ENCODE measurements around the gene TEX10. TPM values are rescaled to one million over a fixed set of nuclear protein-coding genes. Genes with fewer than 3 reads are reported as not detected.
"Not testable (repeated sequence)": the region's sequence is repeated elsewhere in the genome, so short reads cannot be mapped to it uniquely, and the experiment has no call there.

Gene TEX10
- total RNA-seq, 1 donor from 2014 or later = 17.2 TPM

DNA sequence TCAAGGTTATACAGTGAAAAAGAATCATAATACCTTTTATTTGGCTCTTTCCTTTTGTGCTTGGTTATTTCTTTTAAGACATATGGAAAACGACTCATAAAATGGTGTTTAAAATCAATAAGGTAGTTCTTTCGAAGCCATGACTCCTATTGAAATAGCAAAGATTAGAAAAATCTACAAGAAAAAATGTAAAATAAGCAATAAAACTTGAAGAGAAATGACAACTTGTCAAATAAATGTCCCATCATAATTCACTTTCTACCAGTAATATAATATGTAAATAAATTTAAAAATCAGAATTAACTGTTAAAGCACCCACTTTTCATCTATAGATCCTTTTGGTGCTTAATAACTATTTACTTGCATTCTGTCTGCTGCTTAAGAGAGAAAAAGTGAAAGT, 12.5 kb downstream of the TEX10 start:
- H3K27ac ChIP-seq = no peak overlapping the region
- H3K4me3 ChIP-seq = no peak overlapping the region
- intact Hi-C loops (cut with DNase I) = no loop called here
- no peaks in the 10 kb centered on the region for H3K9me3 ChIP-seq
- TF ChIP-seq POLR2A (IDR thresholded peaks at IDR 0.05) (no peak), POLR2AphosphoS5 (IDR thresholded peaks at IDR 0.05; ENCODE audit: insufficient read depth in 1 of 2, low read depth in 1 of 2) (no peak), CTCF (IDR thresholded peaks at IDR 0.05) (no peak)
- no peaks in the 10 kb centered on the region for H3K27me3 ChIP-seq
- DNase-seq (ENCODE audit: extremely low spot score in 2 of 2) = no peak
- H3K36me3 ChIP-seq = no peaks in the 10 kb centered on the region
- peaks cover 4% of the 10 kb centered on the region for H3K4me1 ChIP-seq

DNA sequence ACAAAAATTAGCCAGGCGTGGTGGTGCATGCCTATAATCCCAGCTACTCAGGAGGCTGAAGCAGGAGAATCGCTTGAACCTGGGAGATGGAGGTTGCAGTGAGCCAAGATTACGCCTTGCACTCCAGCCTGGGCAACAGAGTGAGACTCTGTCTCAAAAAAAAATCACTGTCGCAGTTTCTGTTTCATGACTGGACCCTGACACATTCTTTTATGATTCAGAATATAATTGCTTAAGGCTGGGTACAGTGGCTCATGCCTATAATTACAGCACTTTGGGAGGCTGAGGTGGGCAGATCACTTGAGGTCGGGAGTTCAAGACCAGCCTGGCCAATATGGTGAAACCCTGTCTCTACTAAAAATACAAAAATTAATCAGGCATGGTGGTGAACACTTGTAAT, 14.0 kb downstream of the TEX10 start:
- intact Hi-C loops (cut with DNase I); H3K36me3 ChIP-seq; DNase-seq (ENCODE audit: extremely low spot score in 2 of 2); H3K9me3 ChIP-seq; H3K4me3 ChIP-seq; H3K27ac ChIP-seq; H3K4me1 ChIP-seq; H3K27me3 ChIP-seq: not testable (repeated sequence)

- intact Hi-C loops (cut with DNase I) = no loop called here
- H3K4me1 ChIP-seq = no peaks in the 10 kb centered on the region
- no peak for TF ChIP-seq POLR2AphosphoS5 (IDR thresholded peaks at IDR 0.05; ENCODE audit: insufficient read depth in 1 of 2, low read depth in 1 of 2)
- TF ChIP-seq POLR2A (IDR thresholded peaks at IDR 0.05) = no peak
- peak in 1 of 3 experiments; percentile 38 for TF ChIP-seq CTCF (IDR thresholded peaks at IDR 0.05)
- no peaks in the 10 kb centered on the region for H3K27me3 ChIP-seq
- no peaks in the 10 kb centered on the region for H3K9me3 ChIP-seq
- no peak overlapping the region for H3K4me3 ChIP-seq
- peaks cover 0 to 25% of the 10 kb centered on the region in 2 donors for H3K36me3 ChIP-seq
- DNase-seq (ENCODE audit: extremely low spot score in 2 of 2) = no peak
- H3K27ac ChIP-seq = no peak overlapping the region
Measured at GRCh38 chr9:100324594-100325200, 28.0 kb downstream of the TEX10 start.

DNA sequence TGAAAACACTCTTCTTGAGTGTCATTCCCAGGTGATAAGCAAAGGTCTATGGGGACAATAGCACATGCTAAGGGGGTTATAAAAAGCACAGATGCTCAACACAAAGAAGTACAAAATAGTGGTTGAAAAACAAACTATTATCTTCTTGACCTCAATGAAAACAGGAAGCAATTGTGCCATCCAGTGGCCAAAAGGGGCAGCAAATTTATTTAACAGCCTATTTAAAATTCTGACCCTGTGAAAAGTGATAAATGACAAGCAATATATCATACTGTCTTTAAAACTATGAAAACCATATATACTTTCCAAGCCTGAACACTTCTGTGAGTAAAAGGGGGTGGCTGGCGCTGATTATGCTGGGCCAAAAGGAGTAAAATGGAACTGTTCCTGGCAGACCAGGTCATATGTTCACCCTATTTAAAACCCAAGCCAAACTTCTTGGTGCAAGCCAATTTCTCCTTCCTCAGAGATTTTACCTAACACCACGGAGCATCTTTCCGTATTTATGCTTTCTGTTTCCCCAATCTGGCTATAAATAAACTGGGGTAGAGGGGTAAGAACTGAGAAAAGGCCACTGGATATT, 29.7 kb downstream of the TEX10 start:
- Histone ChIP-seq H3K4me1 (no peaks in the 10 kb centered on the region), H3K27me3 (no peaks in the 10 kb centered on the region), H3K36me3 (peaks cover 0 to 28% of the 10 kb centered on the region in 2 donors), H3K9me3 (no peaks in the 10 kb centered on the region), H3K27ac (no peak overlapping the region), H3K4me3 (no peak overlapping the region)
- no peak for DNase-seq (ENCODE audit: extremely low spot score in 2 of 2)
- peak; percentile 31 to 40 (median 32) for TF ChIP-seq CTCF (IDR thresholded peaks at IDR 0.05)
- no peak for TF ChIP-seq POLR2A (IDR thresholded peaks at IDR 0.05)
- intact Hi-C loops (cut with DNase I) = no loop called here

DNA sequence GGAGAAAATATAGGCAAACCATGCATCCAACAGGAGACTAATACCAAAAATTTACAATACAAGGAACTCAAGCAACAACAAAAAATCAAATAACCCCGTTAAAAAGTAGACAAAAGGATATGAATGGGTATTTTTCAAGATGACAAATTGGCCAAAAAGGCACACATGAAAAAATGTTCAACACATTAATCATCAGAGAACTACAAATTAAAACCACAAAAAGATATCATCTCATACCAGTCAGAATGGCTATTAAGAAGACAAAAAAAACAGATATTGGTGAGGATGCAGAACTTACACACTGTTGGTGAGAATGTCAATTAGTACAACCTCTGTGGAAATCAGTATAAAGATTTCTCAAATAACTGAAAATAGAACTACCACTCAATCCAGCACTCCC, 35.0 kb downstream of the TEX10 start:
- Histone ChIP-seq H3K4me1 (no peaks in the 10 kb centered on the region), H3K27me3 (no peaks in the 10 kb centered on the region), H3K36me3 (peaks cover 0 to 14% of the 10 kb centered on the region in 2 donors), H3K9me3 (no peaks in the 10 kb centered on the region), H3K27ac (no peak overlapping the region), H3K4me3 (no peak overlapping the region)
- intact Hi-C loops (cut with DNase I) = no loop called here
- no peak for DNase-seq (ENCODE audit: extremely low spot score in 2 of 2)
- TF ChIP-seq POLR2AphosphoS5 (IDR thresholded peaks at IDR 0.05; ENCODE audit: insufficient read depth in 1 of 2, low read depth in 1 of 2) (no peak), CTCF (IDR thresholded peaks at IDR 0.05) (no peak), POLR2A (IDR thresholded peaks at IDR 0.05) (no peak)
